Activated CD8-positive, alpha-beta memory T cell treated with anti-CD3 and anti-CD28 coated beads, Interleukin-2, amount 50 U/mL, for 1 hour (primary cell): ENCODE results near the gene LRBA.
"Not testable (repeated sequence)": the region's sequence is repeated elsewhere in the genome, so short reads cannot be mapped to it uniquely, and the experiment has no call there.

Experiments used
- DNase-seq: peaks from one replicate; pipeline ENCODE4 v3.0.0-alpha.2; 2020; ENCODE audit errors: extremely low read depth

The LRBA gene

GRCh38 chr4:150668824-150669223 is 346.3 kb downstream of the LRBA start:
- no peak for DNase-seq

- DNase-seq, result no peak
Observed at GRCh38 chr4:150664935-150665334, 350.1 kb downstream of the LRBA start.

GRCh38 chr4:150662686-150663085 is 352.4 kb downstream of the LRBA start:
- no peak for DNase-seq

GRCh38 chr4:150661551-150661950 is 353.5 kb downstream of the LRBA start:
- DNase-seq, result not testable (repeated sequence)

GRCh38 chr4:150658258-150658657 is 356.8 kb downstream of the LRBA start:
- DNase-seq, result not testable (repeated sequence)

GRCh38 chr4:150656891-150657290 is 358.2 kb downstream of the LRBA start:
- DNase-seq, result no peak

GRCh38 chr4:150650751-150651150 is 364.3 kb downstream of the LRBA start:
- DNase-seq, result no peak

- no peak for DNase-seq
Observed at GRCh38 chr4:150648123-150648522, 367.0 kb downstream of the LRBA start.

- no peak for DNase-seq
Observed at GRCh38 chr4:150647008-150647407, 368.1 kb downstream of the LRBA start.

- DNase-seq, result no peak
Observed at GRCh38 chr4:150641612-150642011, 373.5 kb downstream of the LRBA start.

- no peak for DNase-seq
Observed at GRCh38 chr4:150632639-150633038, 382.4 kb downstream of the LRBA start.

- no peak for DNase-seq
Observed at GRCh38 chr4:150628073-150628472, 387.0 kb downstream of the LRBA start.

- no peak for DNase-seq
Observed at GRCh38 chr4:150625033-150625432, 390.1 kb downstream of the LRBA start.

GRCh38 chr4:150624055-150624454 is 391.0 kb downstream of the LRBA start:
- no peak for DNase-seq

GRCh38 chr4:150619042-150619441 is 396.0 kb downstream of the LRBA start:
- DNase-seq, result no peak

- DNase-seq, result no peak
Observed at GRCh38 chr4:150609131-150609530, 406.0 kb downstream of the LRBA start.

- no peak for DNase-seq
Observed at GRCh38 chr4:150600812-150601445, 414.2 kb downstream of the LRBA start.

- no peak for DNase-seq
Observed at GRCh38 chr4:150599547-150599946, 415.5 kb downstream of the LRBA start.

- DNase-seq, result no peak
Observed at GRCh38 chr4:150598909-150599308, 416.2 kb downstream of the LRBA start.

GRCh38 chr4:150593996-150594395 is 421.1 kb downstream of the LRBA start:
- no peak for DNase-seq

- DNase-seq, result no peak
Observed at GRCh38 chr4:150591904-150592303, 423.2 kb downstream of the LRBA start.

GRCh38 chr4:150591406-150591805 is 423.7 kb downstream of the LRBA start:
- DNase-seq, result no peak

GRCh38 chr4:150590631-150591030 is 424.5 kb downstream of the LRBA start:
- DNase-seq, result no peak

- DNase-seq, result no peak
Observed at GRCh38 chr4:150589157-150589556, 425.9 kb downstream of the LRBA start.
